ENCODE data around the gene MCC.

GRCh38 chr5:113451797-113452196 is 36.5 kb downstream of the MCC start:
- TF ChIP-seq, protein P1, sequence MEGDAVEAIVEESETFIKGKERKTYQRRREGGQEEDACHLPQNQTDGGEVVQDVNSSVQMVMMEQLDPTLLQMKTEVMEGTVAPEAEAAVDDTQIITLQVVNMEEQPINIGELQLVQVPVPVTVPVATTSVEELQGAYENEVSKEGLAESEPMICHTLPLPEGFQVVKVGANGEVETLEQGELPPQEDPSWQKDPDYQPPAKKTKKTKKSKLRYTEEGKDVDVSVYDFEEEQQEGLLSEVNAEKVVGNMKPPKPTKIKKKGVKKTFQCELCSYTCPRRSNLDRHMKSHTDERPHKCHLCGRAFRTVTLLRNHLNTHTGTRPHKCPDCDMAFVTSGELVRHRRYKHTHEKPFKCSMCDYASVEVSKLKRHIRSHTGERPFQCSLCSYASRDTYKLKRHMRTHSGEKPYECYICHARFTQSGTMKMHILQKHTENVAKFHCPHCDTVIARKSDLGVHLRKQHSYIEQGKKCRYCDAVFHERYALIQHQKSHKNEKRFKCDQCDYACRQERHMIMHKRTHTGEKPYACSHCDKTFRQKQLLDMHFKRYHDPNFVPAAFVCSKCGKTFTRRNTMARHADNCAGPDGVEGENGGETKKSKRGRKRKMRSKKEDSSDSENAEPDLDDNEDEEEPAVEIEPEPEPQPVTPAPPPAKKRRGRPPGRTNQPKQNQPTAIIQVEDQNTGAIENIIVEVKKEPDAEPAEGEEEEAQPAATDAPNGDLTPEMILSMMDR (IDR thresholded peaks at IDR 0.05) = no peak
- TF ChIP-seq EZH2 (IDR thresholded peaks at IDR 0.05; ENCODE audit: borderline replicate concordance, insufficient read depth, low read depth, low read length, poor library complexity, severe bottlenecking) = no peak

Measured in B cell (primary cell).